ENCODE data around the gene B3GALT5. TPM values are rescaled to one million over a fixed set of nuclear protein-coding genes. Genes with fewer than 3 reads are reported as not detected.

The B3GALT5 gene
- total and polyA plus RNA-seq, 2 experiments from 2014 or later: 3.1 to 7.0 TPM

DNA sequence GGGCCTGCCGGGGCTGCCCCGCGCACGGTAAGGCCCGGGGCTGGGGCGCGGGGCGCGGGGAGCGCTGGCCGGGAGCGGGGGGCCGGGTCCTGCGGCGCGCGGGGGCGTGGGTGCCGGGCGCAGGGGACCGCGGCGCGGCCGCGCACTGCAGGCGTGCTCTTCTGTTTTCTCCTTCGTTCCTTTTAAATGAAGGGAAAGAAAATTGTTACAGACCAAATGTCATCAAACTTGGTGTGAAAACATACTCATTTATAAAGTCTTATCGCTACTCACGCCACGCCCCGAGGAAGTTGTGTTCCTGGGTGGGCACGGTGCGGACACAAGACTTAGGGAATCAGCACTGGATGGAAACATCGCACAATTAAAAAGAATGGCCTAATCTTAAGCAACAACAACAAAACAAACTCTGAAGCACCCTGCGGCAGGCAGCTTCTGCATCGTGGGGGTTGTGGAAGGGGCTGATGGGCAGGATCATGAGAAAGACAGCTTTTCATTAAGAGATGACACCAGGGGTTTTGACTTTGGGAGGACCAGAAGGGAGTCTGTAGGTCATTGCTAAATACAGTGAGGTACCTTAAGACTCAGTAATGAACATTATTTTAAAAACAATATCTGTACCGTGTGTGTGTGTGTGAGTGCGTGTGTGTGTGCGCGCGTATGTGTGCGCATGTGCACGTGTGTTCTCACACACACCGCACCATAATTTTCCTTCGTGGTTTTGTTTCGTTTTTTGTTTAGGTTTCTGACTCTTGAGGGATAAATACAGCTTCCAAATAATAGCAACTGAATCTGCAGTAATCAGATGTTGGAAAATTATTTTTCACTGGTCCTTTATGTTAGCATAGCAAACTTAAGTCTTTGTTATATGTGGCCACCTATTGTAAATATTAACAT lies 548 bp downstream of the B3GALT5 start:
- Histone ChIP-seq H3K4me1 (ENCODE audit: insufficient read depth) (peaks cover 10% of the 10 kb centered on the region), H3K4me2 (peak overlapping the region; percentile 81), H3K79me2 (no peaks in the 10 kb centered on the region), H3K4me3 (peak overlapping the region; percentile 66), H4K20me1 (ENCODE audit: insufficient read depth, poor library complexity, severe bottlenecking) (no peaks in the 10 kb centered on the region), H3K36me3 (replicated peaks; ENCODE audit: insufficient read depth, low read depth) (no peaks in the 10 kb centered on the region), H3K9me3 (ENCODE audit: low read depth) (no peaks in the 10 kb centered on the region), H3K9me2 (replicated peaks; ENCODE audit: insufficient read depth) (no peaks in the 10 kb centered on the region), H3K27ac (no peak overlapping the region), H2AFZ (peak overlapping the region; percentile 77), H3K27me3 (peaks cover 15% of the 10 kb centered on the region)
- no peak for TF ChIP-seq EZH2phosphoT487 (IDR thresholded peaks at IDR 0.05; ENCODE audit: low read depth, severe bottlenecking, unreplicated experiment)
- no peak for TF ChIP-seq EZH2 (IDR thresholded peaks at IDR 0.05; ENCODE audit: borderline replicate concordance)
- no peak for TF ChIP-seq CTCF (IDR thresholded peaks at IDR 0.05; ENCODE audit: poor library complexity)
- WGBS (ENCODE audit: low lambda C conversion rate, missing lambda C conversion rate): 16% methylated on average over 23 of the region's 47 CpGs
- no peak for DNase-seq (ENCODE audit: low spot score)

DNA sequence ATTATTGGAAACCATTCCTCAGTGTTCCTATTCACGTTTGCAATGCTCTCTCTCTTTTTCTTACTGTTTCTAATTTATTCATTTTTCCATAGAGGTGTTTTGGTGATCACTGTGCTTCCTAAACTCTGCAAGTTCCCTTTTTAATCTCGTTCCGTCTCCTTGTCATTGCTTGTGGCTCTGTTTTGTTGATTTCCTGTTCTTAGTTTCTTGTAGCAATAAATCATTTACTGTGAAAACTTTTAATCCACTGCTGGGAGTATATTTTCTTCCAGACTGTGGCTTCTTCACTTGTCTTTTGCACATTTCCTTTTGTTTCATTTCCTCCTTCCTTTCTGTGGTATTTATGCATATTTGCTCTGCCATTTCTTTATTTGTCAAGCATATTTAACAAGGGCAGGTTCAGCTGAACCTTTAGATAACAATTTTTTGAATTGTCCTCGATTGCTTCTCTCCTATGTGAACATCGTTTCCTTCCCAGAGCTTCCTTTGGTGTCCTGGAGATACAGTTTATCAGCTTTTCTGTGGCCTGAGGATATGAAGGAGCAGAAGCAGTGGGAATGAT lies 3.6 kb downstream of the B3GALT5 start:
- 65% methylated on average over 5 of the region's 5 CpGs for WGBS (ENCODE audit: low lambda C conversion rate, missing lambda C conversion rate)
- H3K4me2 ChIP-seq: peak overlapping the region; percentile 7
- H3K9me2 ChIP-seq (replicated peaks; ENCODE audit: insufficient read depth): no peaks in the 10 kb centered on the region
- no peaks in the 10 kb centered on the region for H3K36me3 ChIP-seq (replicated peaks; ENCODE audit: insufficient read depth, low read depth)
- no peaks in the 10 kb centered on the region for H4K20me1 ChIP-seq (ENCODE audit: insufficient read depth, poor library complexity, severe bottlenecking)
- peak overlapping the region; percentile 31 for H3K27ac ChIP-seq
- no peaks in the 10 kb centered on the region for H3K9me3 ChIP-seq (ENCODE audit: low read depth)
- H3K4me3 ChIP-seq: no peak overlapping the region
- peaks cover 15% of the 10 kb centered on the region for H3K27me3 ChIP-seq
- no peak for TF ChIP-seq CTCF (IDR thresholded peaks at IDR 0.05; ENCODE audit: poor library complexity)
- no peak overlapping the region for H2AFZ ChIP-seq
- no peaks in the 10 kb centered on the region for H3K79me2 ChIP-seq
- DNase-seq (ENCODE audit: low spot score): no peak
- peaks cover 6% of the 10 kb centered on the region for H3K4me1 ChIP-seq (ENCODE audit: insufficient read depth)

DNA sequence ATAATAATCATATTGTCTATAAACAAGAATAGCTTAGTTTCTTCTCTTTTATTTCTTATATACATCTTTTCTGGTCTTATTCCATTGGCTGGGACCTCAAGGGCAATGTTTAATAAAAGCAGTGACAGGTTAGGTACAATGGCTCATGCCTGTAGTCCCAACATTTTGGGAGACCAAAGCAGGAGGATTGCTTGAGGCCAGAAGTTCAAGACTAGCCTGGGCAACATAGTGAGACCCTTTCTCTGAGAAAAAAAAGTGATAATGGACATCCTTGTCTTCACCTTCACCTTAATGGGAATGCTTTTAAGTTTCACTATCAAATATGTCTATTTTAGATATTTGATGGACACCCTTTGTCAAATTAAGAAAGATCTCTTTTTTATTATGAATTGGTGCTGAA lies 8.1 kb downstream of the B3GALT5 start:
- Histone ChIP-seq H2AFZ (no peak overlapping the region), H3K9me2 (replicated peaks; ENCODE audit: insufficient read depth) (no peaks in the 10 kb centered on the region), H3K4me1 (ENCODE audit: insufficient read depth) (no peaks in the 10 kb centered on the region), H3K9me3 (ENCODE audit: low read depth) (no peaks in the 10 kb centered on the region), H3K79me2 (no peaks in the 10 kb centered on the region), H3K4me2 (no peak overlapping the region), H4K20me1 (ENCODE audit: insufficient read depth, poor library complexity, severe bottlenecking) (no peaks in the 10 kb centered on the region), H3K4me3 (no peak overlapping the region), H3K27me3 (no peaks in the 10 kb centered on the region), H3K27ac (no peak overlapping the region), H3K36me3 (replicated peaks; ENCODE audit: insufficient read depth, low read depth) (no peaks in the 10 kb centered on the region)
- TF ChIP-seq EZH2phosphoT487 (IDR thresholded peaks at IDR 0.05; ENCODE audit: low read depth, severe bottlenecking, unreplicated experiment) (no peak), CTCF (IDR thresholded peaks at IDR 0.05; ENCODE audit: poor library complexity) (no peak), EZH2 (IDR thresholded peaks at IDR 0.05; ENCODE audit: borderline replicate concordance) (no peak)
- DNase-seq (ENCODE audit: low spot score): no peak
